Measurements from ENCODE around the gene HSPB9. TPM values are rescaled to one million over a fixed set of nuclear protein-coding genes. Genes with fewer than 3 reads are reported as not detected.

The HSPB9 gene
- total and polyA plus RNA-seq, 9 of the 15 experiments (the other 6 are each of a cell fraction or from before 2014, with no cell fraction given): 0.04 to 0.16 (median 0.08) TPM; not detected in 3

GRCh38 chr17:42092939-42093338, 29.7 kb upstream of the HSPB9 start:
- CTCF ChIA-PET (ENCODE audit: low intra/inter-chr PET ratio): no interaction called here

More at GRCh38 chr17:42092939-42093338, 29.7 kb upstream of the HSPB9 start:
- WGBS (ENCODE audit: insufficient coverage, low coverage, missing lambda C conversion rate): 71% methylated on average over 5 of the region's 6 CpGs
- POLR2A ChIA-PET: interaction anchor here (0.5 to 1.7 kb wide), 2 partner anchors 11 to 224 kb away, joined by 4 to 5 read pairs; no protein-coding TSS in a partner anchor
- Histone ChIP-seq H3K4me2 (ENCODE audit: insufficient read depth, low read length) (no peak overlapping the region), H3K9ac (ENCODE audit: insufficient read depth in 1 of 2, low read depth in 2 of 2, low read length in 2 of 2) (no peak overlapping the region), H2AFZ (ENCODE audit: low read depth, low read length) (no peak overlapping the region), H3K36me3 (ENCODE audit: control insufficient read depth, insufficient read depth, low read length) (no peaks in the 10 kb centered on the region), H3K9me3 (replicated peaks; ENCODE audit: control insufficient read depth, insufficient read depth, low read depth, low read length) (no peaks in the 10 kb centered on the region), H3K79me2 (ENCODE audit: control insufficient read depth, insufficient read depth, low read length) (no peaks in the 10 kb centered on the region), H3K4me3 (no peak overlapping the region), H3K9me1 (ENCODE audit: control insufficient read depth, insufficient read depth, low read length) (no peaks in the 10 kb centered on the region), H3K27me3 (ENCODE audit: control insufficient read depth in 2 of 2, insufficient read depth in 2 of 2, low read length in 2 of 2) (peaks cover 0 to 19% of the 10 kb centered on the region in 2 experiments; a peak in 2 of 5 replicates), H4K20me1 (replicated peaks; ENCODE audit: control insufficient read depth, insufficient read depth, low read length) (no peaks in the 10 kb centered on the region; the same call in 1 of the 2 replicates), H3K27ac (ENCODE audit: extremely low read depth, low read depth, low read length) (no peak overlapping the region), H3K4me1 (replicated peaks in 1 of 2; ENCODE audit: control insufficient read depth in 2 of 2, insufficient read depth in 2 of 2, low read length in 2 of 2) (peaks cover 21 to 35% of the 10 kb centered on the region in 2 experiments)
- FAIRE-seq (no peak), DNase-seq (ENCODE audit: extremely low read depth in 1 of 4, low spot score in 3 of 4) (no peak), ATAC-seq (no peak)
- intact Hi-C loops (cut with micrococcal nuclease) (no loop called here), in situ Hi-C loops (cut with MboI) (no loop called here)
- BruUV-seq (replicated peaks): no TSS peak
- no peak for TF ChIP-seq TAL1 (IDR thresholded peaks at IDR 0.05)
- TF ChIP-seq HDAC8 (tag; IDR thresholded peaks at IDR 0.05): no peak
- no peak for TF ChIP-seq ZNF133 (CRISPR knock-in tag; IDR thresholded peaks at IDR 0.05)
- no peak for TF ChIP-seq KAT2B (IDR thresholded peaks at IDR 0.05; ENCODE audit: low read depth, low read length)
- no peak for TF ChIP-seq YY1 (IDR thresholded peaks at IDR 0.05; ENCODE audit: borderline replicate concordance in 1 of 3, control insufficient read depth in 1 of 3, extremely low read depth in 1 of 3, insufficient read depth in 3 of 3, insufficient read length in 1 of 3, insufficient replicate concordance in 2 of 3, low read depth in 1 of 3, low read length in 2 of 3)
- no peak for TF ChIP-seq ZNF274 (IDR thresholded peaks at IDR 0.05; ENCODE audit: borderline replicate concordance, low read depth, low read length)
- TF ChIP-seq CBFB (CRISPR knock-in tag; IDR thresholded peaks at IDR 0.05): no peak
- TF ChIP-seq RBM34 (IDR thresholded peaks at IDR 0.05; ENCODE audit: borderline replicate concordance, insufficient read depth, low read length): no peak
- TF ChIP-seq, protein P1, sequence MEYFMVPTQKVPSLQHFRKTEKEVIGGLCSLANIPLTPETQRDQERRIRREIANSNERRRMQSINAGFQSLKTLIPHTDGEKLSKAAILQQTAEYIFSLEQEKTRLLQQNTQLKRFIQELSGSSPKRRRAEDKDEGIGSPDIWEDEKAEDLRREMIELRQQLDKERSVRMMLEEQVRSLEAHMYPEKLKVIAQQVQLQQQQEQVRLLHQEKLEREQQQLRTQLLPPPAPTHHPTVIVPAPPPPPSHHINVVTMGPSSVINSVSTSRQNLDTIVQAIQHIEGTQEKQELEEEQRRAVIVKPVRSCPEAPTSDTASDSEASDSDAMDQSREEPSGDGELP (CRISPR knock-in tag; IDR thresholded peaks at IDR 0.05; ENCODE audit: borderline replicate concordance): no peak
- no peak for TF ChIP-seq CBFA2T3 (IDR thresholded peaks at IDR 0.05)
- TF ChIP-seq, protein P2, sequence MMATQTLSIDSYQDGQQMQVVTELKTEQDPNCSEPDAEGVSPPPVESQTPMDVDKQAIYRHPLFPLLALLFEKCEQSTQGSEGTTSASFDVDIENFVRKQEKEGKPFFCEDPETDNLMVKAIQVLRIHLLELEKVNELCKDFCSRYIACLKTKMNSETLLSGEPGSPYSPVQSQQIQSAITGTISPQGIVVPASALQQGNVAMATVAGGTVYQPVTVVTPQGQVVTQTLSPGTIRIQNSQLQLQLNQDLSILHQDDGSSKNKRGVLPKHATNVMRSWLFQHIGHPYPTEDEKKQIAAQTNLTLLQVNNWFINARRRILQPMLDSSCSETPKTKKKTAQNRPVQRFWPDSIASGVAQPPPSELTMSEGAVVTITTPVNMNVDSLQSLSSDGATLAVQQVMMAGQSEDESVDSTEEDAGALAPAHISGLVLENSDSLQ (IDR thresholded peaks at IDR 0.05): no peak
- TF ChIP-seq ARID2 (IDR thresholded peaks at IDR 0.05): no peak
- TF ChIP-seq CSDE1 (IDR thresholded peaks at IDR 0.05): no peak
- TF ChIP-seq TBP (optimal IDR thresholded peaks at IDR 0.05; ENCODE audit: low read depth, low read length): no peak
- TF ChIP-seq CEBPB (tag; IDR thresholded peaks at IDR 0.05): no peak
- no peak for TF ChIP-seq PHTF2 (CRISPR knock-in tag; IDR thresholded peaks at IDR 0.05)
